SK-N-SH treated with all-trans-retinoic acid at 6 μM for 48 hours (cell line): ENCODE data around the gene SYCN.

Experiments
- ZNF8 ChIP-seq: fragments of 450-650 bp; formaldehyde crosslinking; IDR thresholded peaks from 2 replicates; pipeline ENCODE4 v1.5.0; 2020; ENCODE audit warnings: mild to moderate bottlenecking, moderate library complexity
- TF ChIP-seq, protein P1 (sequence below): fragments of 250-450 bp; sonication (Bioruptor Pico); IDR thresholded peaks from 2 replicates; pipeline ENCODE4 v1.5.1; 2020; ENCODE audit warnings: low read depth, mild to moderate bottlenecking, moderate library complexity

DNA sequence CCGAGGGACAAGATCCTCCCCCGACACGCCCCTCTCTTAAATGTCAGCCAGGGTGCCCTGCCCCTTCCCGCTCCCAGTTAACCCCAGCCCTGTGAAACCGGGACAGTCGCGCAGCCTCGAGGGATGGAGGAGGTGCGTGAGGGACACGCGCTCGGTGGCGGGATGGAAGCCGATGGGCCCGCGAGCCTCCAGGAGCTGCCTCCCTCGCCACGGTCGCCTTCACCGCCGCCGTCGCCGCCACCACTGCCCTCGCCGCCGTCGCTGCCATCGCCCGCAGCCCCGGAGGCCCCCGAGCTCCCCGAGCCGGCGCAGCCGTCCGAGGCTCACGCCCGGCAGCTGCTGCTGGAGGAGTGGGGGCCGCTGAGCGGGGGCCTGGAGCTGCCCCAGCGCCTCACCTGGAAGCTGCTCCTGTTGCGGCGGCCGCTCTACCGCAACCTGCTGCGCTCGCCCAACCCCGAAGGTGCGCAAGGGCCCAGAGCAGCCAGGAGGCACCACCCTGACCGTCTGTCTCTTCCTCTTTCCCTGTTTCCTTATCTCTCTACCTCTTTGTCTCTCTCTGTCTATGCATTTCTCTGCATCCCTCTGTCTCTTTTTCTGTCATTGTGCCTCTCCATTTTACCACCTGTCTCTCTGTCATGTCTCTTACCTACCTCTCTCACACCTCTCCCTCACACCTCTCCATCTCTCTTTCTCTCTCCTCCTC lies 7.1 kb downstream of the SYCN start, which contains the start of gene NCCRP1:
- no peak for TF ChIP-seq ZNF8 (CRISPR knock-in tag)
- TF ChIP-seq, protein P1, sequence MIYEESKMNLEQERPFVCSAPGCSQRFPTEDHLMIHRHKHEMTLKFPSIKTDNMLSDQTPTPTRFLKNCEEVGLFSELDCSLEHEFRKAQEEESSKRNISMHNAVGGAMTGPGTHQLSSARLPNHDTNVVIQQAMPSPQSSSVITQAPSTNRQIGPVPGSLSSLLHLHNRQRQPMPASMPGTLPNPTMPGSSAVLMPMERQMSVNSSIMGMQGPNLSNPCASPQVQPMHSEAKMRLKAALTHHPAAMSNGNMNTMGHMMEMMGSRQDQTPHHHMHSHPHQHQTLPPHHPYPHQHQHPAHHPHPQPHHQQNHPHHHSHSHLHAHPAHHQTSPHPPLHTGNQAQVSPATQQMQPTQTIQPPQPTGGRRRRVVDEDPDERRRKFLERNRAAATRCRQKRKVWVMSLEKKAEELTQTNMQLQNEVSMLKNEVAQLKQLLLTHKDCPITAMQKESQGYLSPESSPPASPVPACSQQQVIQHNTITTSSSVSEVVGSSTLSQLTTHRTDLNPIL: no peak
